ENCODE results near the gene HOXB8.
A peak's percentile ranks its signal among the peaks of the same experiment; 100 is the strongest.

The HOXB8 gene

GRCh38 chr17:48637323-48638260 is 22.5 kb upstream of the HOXB8 start:
- no peak for DNase-seq (ENCODE audit: low read depth in 3 of 3)

- peak in 2 of 3 experiments; percentile 30 to 42 for DNase-seq (ENCODE audit: low read depth in 3 of 3)
These were observed 21.3 kb upstream of the HOXB8 start for GRCh38 chr17:48636177-48637018.

- DNase-seq (ENCODE audit: low read depth in 3 of 3) = no peak
These were observed 19.6 kb upstream of the HOXB8 start for GRCh38 chr17:48634493-48635208.

- DNase-seq (ENCODE audit: low read depth in 3 of 3) = no peak
These were observed 18.2 kb upstream of the HOXB8 start for GRCh38 chr17:48633266-48633677.

GRCh38 chr17:48632579-48633265 is 17.6 kb upstream of the HOXB8 start:
- no peak for DNase-seq (ENCODE audit: low read depth in 3 of 3)

GRCh38 chr17:48631693-48632578 is 16.8 kb upstream of the HOXB8 start:
- no peak for DNase-seq (ENCODE audit: low read depth in 3 of 3)

GRCh38 chr17:48630925-48631692 is 16.0 kb upstream of the HOXB8 start:
- DNase-seq (ENCODE audit: low read depth in 3 of 3) = no peak

- DNase-seq (ENCODE audit: low read depth in 3 of 3) = no peak
These were observed 15.2 kb upstream of the HOXB8 start for GRCh38 chr17:48630009-48630924.

GRCh38 chr17:48629411-48629759 is 14.3 kb upstream of the HOXB8 start:
- DNase-seq (ENCODE audit: low read depth in 3 of 3) = no peak

- DNase-seq (ENCODE audit: low read depth in 3 of 3) = no peak
These were observed 13.7 kb upstream of the HOXB8 start for GRCh38 chr17:48628649-48629410.

GRCh38 chr17:48627623-48628521 is 12.8 kb upstream of the HOXB8 start:
- DNase-seq (ENCODE audit: low read depth in 3 of 3) = no peak

GRCh38 chr17:48627118-48627597 is 12.1 kb upstream of the HOXB8 start:
- no peak for DNase-seq (ENCODE audit: low read depth in 3 of 3)

GRCh38 chr17:48626245-48627117 is 11.4 kb upstream of the HOXB8 start, which contains the start of gene HOXB9:
Gene HOXB9 (minus strand): TSS chr17:48626358. CDS start chr17:48626269, 89 bp downstream.
- DNase-seq (ENCODE audit: low read depth in 3 of 3) = peak in 2 of 3 experiments; percentile 55 to 58

- peak in 1 of 3 experiments; percentile 22 for DNase-seq (ENCODE audit: low read depth in 3 of 3)
These were observed 10.6 kb upstream of the HOXB8 start for GRCh38 chr17:48625495-48626244.
